Measurements from ENCODE around the gene GNB5. TPM values are rescaled to one million over a fixed set of nuclear protein-coding genes. Genes with fewer than 3 reads are reported as not detected.

The GNB5 gene
- total RNA-seq, 1 experiment from 2014 or later: 22.8 TPM

- intact Hi-C loops (cut with micrococcal nuclease; ENCODE audit: unreplicated experiment): no loop called here
- no peak for DNase-seq (ENCODE audit: low spot score)
- Histone ChIP-seq H3K4me1 (ENCODE audit: insufficient read depth, low read length, poor library complexity, severe bottlenecking) (no peaks in the 10 kb centered on the region), H3K9me3 (ENCODE audit: low read depth, low read length, poor library complexity, severe bottlenecking) (no peaks in the 10 kb centered on the region), H3K27ac (ENCODE audit: low read depth, low read length, poor library complexity, severe bottlenecking) (no peak overlapping the region), H3K4me3 (ENCODE audit: low read depth, low read length, poor library complexity, severe bottlenecking) (no peak overlapping the region), H3K27me3 (replicated peaks; ENCODE audit: insufficient read depth, low read depth, low read length, poor library complexity) (no peaks in the 10 kb centered on the region), H3K36me3 (ENCODE audit: insufficient read depth, low read length, poor library complexity, severe bottlenecking) (no peaks in the 10 kb centered on the region)
- BruUV-seq (replicated peaks): no TSS peak
- POLR2A ChIA-PET (ENCODE audit: low non-redundant PET): no interaction called here
- no peak for TF ChIP-seq CTCF (conservative IDR thresholded peaks at IDR 0.05; ENCODE audit: low read depth, low read length)
- no peak for TF ChIP-seq EZH2 (IDR thresholded peaks at IDR 0.05; ENCODE audit: borderline replicate concordance, low read depth, low read length, poor library complexity, severe bottlenecking)
- CTCF ChIA-PET: no interaction called here
Measured at GRCh38 chr15:52155878-52156277, 35.3 kb downstream of the GNB5 start.

GRCh38 chr15:52154896-52155865 is 36.0 kb downstream of the GNB5 start:
- Histone ChIP-seq H3K4me1 (ENCODE audit: insufficient read depth, low read length, poor library complexity, severe bottlenecking) (no peaks in the 10 kb centered on the region), H3K27ac (ENCODE audit: low read depth, low read length, poor library complexity, severe bottlenecking) (no peak overlapping the region), H3K4me3 (ENCODE audit: low read depth, low read length, poor library complexity, severe bottlenecking) (no peak overlapping the region), H3K9me3 (ENCODE audit: low read depth, low read length, poor library complexity, severe bottlenecking) (no peaks in the 10 kb centered on the region), H3K27me3 (replicated peaks; ENCODE audit: insufficient read depth, low read depth, low read length, poor library complexity) (no peaks in the 10 kb centered on the region), H3K36me3 (ENCODE audit: insufficient read depth, low read length, poor library complexity, severe bottlenecking) (no peaks in the 10 kb centered on the region)
- DNase-seq (ENCODE audit: low spot score): no peak
- TF ChIP-seq CTCF (conservative IDR thresholded peaks at IDR 0.05; ENCODE audit: low read depth, low read length): no peak
- no peak for TF ChIP-seq EZH2 (IDR thresholded peaks at IDR 0.05; ENCODE audit: borderline replicate concordance, low read depth, low read length, poor library complexity, severe bottlenecking)
- intact Hi-C loops (cut with micrococcal nuclease; ENCODE audit: unreplicated experiment): no loop called here
- no TSS peak for BruUV-seq (replicated peaks)
- CTCF ChIA-PET: no interaction called here
- POLR2A ChIA-PET (ENCODE audit: low non-redundant PET): no interaction called here

- CTCF ChIA-PET: no interaction called here
- Histone ChIP-seq H3K27me3 (replicated peaks; ENCODE audit: insufficient read depth, low read depth, low read length, poor library complexity) (no peaks in the 10 kb centered on the region), H3K27ac (ENCODE audit: low read depth, low read length, poor library complexity, severe bottlenecking) (no peak overlapping the region), H3K9me3 (ENCODE audit: low read depth, low read length, poor library complexity, severe bottlenecking) (no peaks in the 10 kb centered on the region), H3K4me3 (ENCODE audit: low read depth, low read length, poor library complexity, severe bottlenecking) (no peak overlapping the region), H3K36me3 (ENCODE audit: insufficient read depth, low read length, poor library complexity, severe bottlenecking) (no peaks in the 10 kb centered on the region), H3K4me1 (ENCODE audit: insufficient read depth, low read length, poor library complexity, severe bottlenecking) (no peaks in the 10 kb centered on the region)
- POLR2A ChIA-PET (ENCODE audit: low non-redundant PET): interaction anchor here (0.5 kb wide), 1 partner anchor 42 kb away, joined by 3 read pairs; the partner anchor contains the start of gene BCL2L10
- no peak for DNase-seq (ENCODE audit: low spot score)
- no TSS peak for BruUV-seq (replicated peaks)
- TF ChIP-seq CTCF (conservative IDR thresholded peaks at IDR 0.05; ENCODE audit: low read depth, low read length): no peak
- no peak for TF ChIP-seq EZH2 (IDR thresholded peaks at IDR 0.05; ENCODE audit: borderline replicate concordance, low read depth, low read length, poor library complexity, severe bottlenecking)
- intact Hi-C loops (cut with micrococcal nuclease; ENCODE audit: unreplicated experiment): no loop called here
Measured at GRCh38 chr15:52153900-52154895, 37.0 kb downstream of the GNB5 start.

Measured in A673 (cell line).